LoVo (cell line): ENCODE data around the gene PIK3C2G.

ENCODE experiments used
- DNase-seq: peaks from one replicate; pipeline ENCODE4 v3.0.0-alpha.2; 2016; ENCODE audit warnings: low spot score

Gene PIK3C2G

GRCh38 chr12:18567787-18568186 is 306.5 kb downstream of the PIK3C2G start:
- no peak for DNase-seq

GRCh38 chr12:18570543-18570942 is 309.2 kb downstream of the PIK3C2G start:
- no peak for DNase-seq

- no peak for DNase-seq
Observed at GRCh38 chr12:18576104-18576626, 314.8 kb downstream of the PIK3C2G start.

GRCh38 chr12:18576648-18577047 is 315.3 kb downstream of the PIK3C2G start:
- DNase-seq, result no peak

GRCh38 chr12:18578191-18578590 is 316.9 kb downstream of the PIK3C2G start:
- no peak for DNase-seq

GRCh38 chr12:18580291-18580690 is 319.0 kb downstream of the PIK3C2G start:
- no peak for DNase-seq

GRCh38 chr12:18580706-18581105 is 319.4 kb downstream of the PIK3C2G start:
- no peak for DNase-seq

- no peak for DNase-seq
Observed at GRCh38 chr12:18581232-18581962, 320.1 kb downstream of the PIK3C2G start.

GRCh38 chr12:18583655-18584054 is 322.3 kb downstream of the PIK3C2G start:
- DNase-seq, result no peak

GRCh38 chr12:18586581-18586980 is 325.3 kb downstream of the PIK3C2G start:
- DNase-seq, result no peak

- DNase-seq, result no peak
Observed at GRCh38 chr12:18589316-18589715, 328.0 kb downstream of the PIK3C2G start.

- no peak for DNase-seq
Observed at GRCh38 chr12:18591473-18591872, 330.2 kb downstream of the PIK3C2G start.

- DNase-seq, result no peak
Observed at GRCh38 chr12:18595412-18595811, 334.1 kb downstream of the PIK3C2G start.

- DNase-seq, result no peak
Observed at GRCh38 chr12:18601962-18602361, 340.6 kb downstream of the PIK3C2G start.

- no peak for DNase-seq
Observed at GRCh38 chr12:18612971-18613370, 351.7 kb downstream of the PIK3C2G start.

- DNase-seq, result no peak
Observed at GRCh38 chr12:18620986-18621385, 359.7 kb downstream of the PIK3C2G start.

GRCh38 chr12:18629445-18629844 is 368.1 kb downstream of the PIK3C2G start:
- no peak for DNase-seq

GRCh38 chr12:18629916-18630315 is 368.6 kb downstream of the PIK3C2G start:
- DNase-seq, result no peak

GRCh38 chr12:18631339-18631738 is 370.0 kb downstream of the PIK3C2G start:
- DNase-seq, result no peak

- DNase-seq, result no peak
Observed at GRCh38 chr12:18632848-18633247, 371.5 kb downstream of the PIK3C2G start.

GRCh38 chr12:18634382-18634781 is 373.1 kb downstream of the PIK3C2G start:
- DNase-seq, result no peak

GRCh38 chr12:18640321-18640955 is 379.1 kb downstream of the PIK3C2G start:
- no peak for DNase-seq

- DNase-seq, result no peak
Observed at GRCh38 chr12:18643681-18644080, 382.4 kb downstream of the PIK3C2G start.

- DNase-seq, result no peak
Observed at GRCh38 chr12:18644564-18644963, 383.2 kb downstream of the PIK3C2G start.
